Measurements from ENCODE around the gene NOX3.

DNA sequence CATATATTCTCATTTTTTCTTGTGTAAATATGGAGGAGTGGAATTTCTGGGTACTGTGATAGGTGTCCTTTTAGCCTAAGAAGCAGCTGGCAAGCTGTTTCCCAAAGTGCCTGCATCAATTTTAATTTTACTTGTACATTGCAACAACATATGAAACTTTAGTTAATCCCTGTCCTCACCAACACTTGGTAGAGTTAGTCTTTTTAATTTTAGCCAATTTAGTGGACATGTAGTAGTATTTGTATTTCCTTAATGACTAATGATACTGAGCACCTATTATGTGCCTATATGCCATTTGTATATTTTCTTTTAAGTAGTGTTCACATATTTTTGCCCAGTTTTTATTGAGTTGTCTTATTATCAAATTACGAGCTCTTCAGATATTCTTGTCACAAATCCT, 46.8 kb upstream of the NOX3 start:
- TF ChIP-seq, protein P1, sequence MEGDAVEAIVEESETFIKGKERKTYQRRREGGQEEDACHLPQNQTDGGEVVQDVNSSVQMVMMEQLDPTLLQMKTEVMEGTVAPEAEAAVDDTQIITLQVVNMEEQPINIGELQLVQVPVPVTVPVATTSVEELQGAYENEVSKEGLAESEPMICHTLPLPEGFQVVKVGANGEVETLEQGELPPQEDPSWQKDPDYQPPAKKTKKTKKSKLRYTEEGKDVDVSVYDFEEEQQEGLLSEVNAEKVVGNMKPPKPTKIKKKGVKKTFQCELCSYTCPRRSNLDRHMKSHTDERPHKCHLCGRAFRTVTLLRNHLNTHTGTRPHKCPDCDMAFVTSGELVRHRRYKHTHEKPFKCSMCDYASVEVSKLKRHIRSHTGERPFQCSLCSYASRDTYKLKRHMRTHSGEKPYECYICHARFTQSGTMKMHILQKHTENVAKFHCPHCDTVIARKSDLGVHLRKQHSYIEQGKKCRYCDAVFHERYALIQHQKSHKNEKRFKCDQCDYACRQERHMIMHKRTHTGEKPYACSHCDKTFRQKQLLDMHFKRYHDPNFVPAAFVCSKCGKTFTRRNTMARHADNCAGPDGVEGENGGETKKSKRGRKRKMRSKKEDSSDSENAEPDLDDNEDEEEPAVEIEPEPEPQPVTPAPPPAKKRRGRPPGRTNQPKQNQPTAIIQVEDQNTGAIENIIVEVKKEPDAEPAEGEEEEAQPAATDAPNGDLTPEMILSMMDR (IDR thresholded peaks at IDR 0.05) = no peak
- TF ChIP-seq POLR2A (IDR thresholded peaks at IDR 0.05) (no peak), POLR2AphosphoS5 (IDR thresholded peaks at IDR 0.05; ENCODE audit: insufficient read depth in 1 of 2, low read depth in 1 of 2) (no peak)

Measured in vagina (tissue), 2 donors.